Activated CD4-positive, alpha-beta T cell treated with anti-CD3 and anti-CD28 coated beads for 24 hours (primary cell): ENCODE results near the gene FUS.

Source experiments
- DNase-seq, 2 donors: peaks; one replicate each; pipeline ENCODE4 v3.0.0-alpha.2; 2020; ENCODE audit warnings: low read depth in 2 of 2

Gene FUS

GRCh38 chr16:31202414-31203375 lies 22.8 kb downstream of the FUS start, which contains the start of gene PYCARD:
PYCARD (minus strand) TSS chr16:31202760; CDS start chr16:31202690, 70 bp downstream.
- no peak for DNase-seq

- no peak for DNase-seq
These were observed 25.1 kb downstream of the FUS start for GRCh38 chr16:31204871-31205666.

- DNase-seq = no peak
These were observed 26.8 kb downstream of the FUS start for GRCh38 chr16:31206776-31207175.

GRCh38 chr16:31213342-31213741 lies 33.4 kb downstream of the FUS start:
- no peak for DNase-seq

- DNase-seq = no peak
These were observed 34.2 kb downstream of the FUS start, which contains the start of gene TRIM72 for GRCh38 chr16:31213877-31214707. TRIM72 (plus strand) TSS chr16:31214119; CDS start chr16:31214739, 620 bp downstream.

- DNase-seq = no peak
These were observed 34.9 kb downstream of the FUS start for GRCh38 chr16:31214708-31215286.

GRCh38 chr16:31215287-31216162 lies 35.6 kb downstream of the FUS start:
- DNase-seq = no peak

- DNase-seq = no peak
These were observed 36.6 kb downstream of the FUS start, which contains the start of gene PYDC1 for GRCh38 chr16:31216422-31217135. PYDC1 (minus strand) TSS chr16:31217135; CDS start chr16:31217028, 107 bp downstream.

- no peak for DNase-seq
These were observed 37.2 kb downstream of the FUS start for GRCh38 chr16:31217136-31217530.

GRCh38 chr16:31219154-31219741 lies 39.3 kb downstream of the FUS start:
- no peak for DNase-seq

- DNase-seq = no peak
These were observed 41.6 kb downstream of the FUS start for GRCh38 chr16:31221357-31222160.

- DNase-seq = no peak
These were observed 43.1 kb downstream of the FUS start for GRCh38 chr16:31223044-31223443.

- no peak for DNase-seq
These were observed 44.4 kb downstream of the FUS start for GRCh38 chr16:31224092-31224955.

GRCh38 chr16:31225193-31225592 lies 45.3 kb downstream of the FUS start:
- DNase-seq = no peak

- DNase-seq = no peak
These were observed 48.3 kb downstream of the FUS start for GRCh38 chr16:31228206-31228605.

- no peak for DNase-seq
These were observed 49.6 kb downstream of the FUS start for GRCh38 chr16:31229501-31229900.

GRCh38 chr16:31238041-31238440 lies 58.1 kb downstream of the FUS start:
- no peak for DNase-seq
